ENCODE results near the gene NOX3.
A peak's percentile ranks its signal among the peaks of the same experiment; 100 is the strongest.

NOX3 gene

DNA sequence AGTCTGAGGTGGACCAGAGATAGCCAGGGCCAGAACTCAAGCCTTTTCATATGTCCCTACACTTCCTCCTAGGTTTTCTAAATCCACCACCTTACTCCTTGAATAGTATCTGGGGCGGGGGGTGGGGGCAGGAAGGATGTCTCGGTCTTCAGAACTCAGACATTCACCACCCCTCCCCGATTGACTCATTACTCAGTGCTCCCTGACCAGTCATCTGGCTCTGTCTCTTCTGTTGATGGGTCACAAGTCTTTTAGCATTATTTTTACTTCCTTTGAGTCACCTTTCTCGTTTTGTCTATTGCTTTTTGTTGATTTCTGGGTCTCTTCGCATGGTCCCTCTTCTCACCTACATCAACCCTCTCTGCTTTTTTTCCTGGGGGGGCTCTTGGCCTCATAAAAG is 23.3 kb downstream of the NOX3 start:
- DNase-seq: peak; percentile 24

DNA sequence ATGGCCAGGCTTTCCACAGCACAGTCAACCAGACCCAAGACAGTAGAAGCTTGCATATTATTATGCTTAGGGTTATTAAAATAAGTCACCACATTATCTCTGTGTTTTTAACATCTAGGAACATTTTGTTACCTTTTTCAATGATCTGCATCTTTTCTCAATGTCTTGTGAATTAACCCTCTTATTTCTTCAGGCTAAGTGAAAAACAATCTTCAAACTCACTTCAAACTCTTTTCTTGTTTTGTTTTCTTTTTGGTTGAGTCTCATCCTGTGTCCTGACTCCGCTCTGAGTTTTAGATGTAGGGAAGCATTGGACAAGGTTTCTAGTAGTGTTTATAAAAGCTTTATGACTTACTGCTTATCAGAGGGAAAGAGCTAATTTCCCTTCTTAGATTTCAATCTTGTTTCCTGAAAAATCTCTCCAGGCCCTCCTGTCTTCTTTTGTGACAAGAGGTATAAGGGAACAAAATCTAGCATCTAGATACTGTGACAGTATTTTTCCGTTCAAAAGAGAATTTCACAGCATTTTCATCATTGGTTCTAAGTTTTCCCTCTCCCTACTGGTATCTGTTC is 26.2 kb downstream of the NOX3 start:
- no peak for DNase-seq

GRCh38 chr6:155426408-155426945 is 29.2 kb downstream of the NOX3 start:
- DNase-seq: no peak

- no peak for DNase-seq
These were observed 31.5 kb downstream of the NOX3 start for GRCh38 chr6:155424181-155424580.

- no peak for DNase-seq
These were observed 33.0 kb downstream of the NOX3 start for GRCh38 chr6:155422635-155423034.

GRCh38 chr6:155420492-155420891 is 35.1 kb downstream of the NOX3 start:
- DNase-seq: no peak

- peak; percentile 36 for DNase-seq
These were observed 36.5 kb downstream of the NOX3 start for GRCh38 chr6:155419161-155419560.

GRCh38 chr6:155418017-155418761 is 37.5 kb downstream of the NOX3 start:
- peak; percentile 66 for DNase-seq

DNA sequence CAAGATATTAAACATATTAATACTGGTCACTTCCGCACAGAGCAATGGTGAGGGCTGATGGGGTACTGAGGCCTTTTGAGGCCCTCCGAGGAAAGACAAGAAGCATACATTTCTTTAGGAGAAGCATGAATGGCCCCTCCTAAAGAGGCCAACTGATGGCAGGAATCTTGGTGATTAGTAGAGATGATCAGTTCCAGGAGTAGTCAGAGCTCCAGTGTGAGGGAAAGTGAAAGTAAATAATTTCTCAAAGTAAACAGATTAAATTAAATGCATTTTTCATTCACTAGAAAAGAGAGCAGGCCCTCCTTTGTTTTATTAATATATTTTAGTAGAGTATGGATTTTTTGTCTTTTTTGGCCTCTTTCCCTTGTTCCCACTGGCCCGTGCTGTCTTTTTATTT is 38.2 kb downstream of the NOX3 start:
- DNase-seq: peak; percentile 15

DNA sequence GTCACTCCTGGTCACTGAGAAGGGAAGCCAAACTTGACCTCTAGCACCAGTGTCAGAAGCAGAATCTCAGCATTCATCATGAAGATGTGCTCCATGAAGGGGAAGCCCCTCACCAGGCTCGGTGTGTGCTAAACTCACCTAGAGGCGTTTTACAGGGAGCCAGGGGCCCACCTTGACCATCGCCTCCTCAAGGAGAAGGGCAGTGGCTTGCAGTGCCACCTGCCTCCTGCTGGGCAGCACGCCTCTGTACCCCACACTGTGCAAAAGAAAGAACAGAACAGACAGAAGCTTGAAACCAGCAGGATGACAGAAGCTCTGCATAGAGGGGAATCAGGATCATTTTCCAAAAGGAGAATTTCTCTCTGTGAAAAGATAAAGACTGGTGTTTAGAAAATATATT is 39.7 kb downstream of the NOX3 start:
- no peak for DNase-seq

DNA sequence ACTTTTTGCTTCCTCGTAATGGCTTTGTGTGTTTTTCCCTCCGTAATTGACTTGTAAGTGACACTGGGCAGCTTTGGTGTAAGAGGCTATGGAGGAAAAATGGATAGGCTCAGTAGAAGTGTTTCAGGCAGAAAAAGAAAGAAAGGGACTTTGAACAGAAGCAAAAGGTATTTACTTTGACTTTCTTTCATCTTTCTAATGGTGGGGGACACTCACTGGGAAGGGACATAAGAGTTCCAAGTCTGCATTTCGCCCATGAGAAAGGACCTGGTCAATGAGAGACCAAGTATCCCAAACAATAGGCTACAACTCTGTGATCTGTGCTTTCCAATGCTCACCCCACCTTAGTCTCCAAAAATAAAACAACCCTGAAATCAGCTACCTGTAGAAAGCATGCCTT is 41.6 kb downstream of the NOX3 start:
- DNase-seq: no peak

DNA sequence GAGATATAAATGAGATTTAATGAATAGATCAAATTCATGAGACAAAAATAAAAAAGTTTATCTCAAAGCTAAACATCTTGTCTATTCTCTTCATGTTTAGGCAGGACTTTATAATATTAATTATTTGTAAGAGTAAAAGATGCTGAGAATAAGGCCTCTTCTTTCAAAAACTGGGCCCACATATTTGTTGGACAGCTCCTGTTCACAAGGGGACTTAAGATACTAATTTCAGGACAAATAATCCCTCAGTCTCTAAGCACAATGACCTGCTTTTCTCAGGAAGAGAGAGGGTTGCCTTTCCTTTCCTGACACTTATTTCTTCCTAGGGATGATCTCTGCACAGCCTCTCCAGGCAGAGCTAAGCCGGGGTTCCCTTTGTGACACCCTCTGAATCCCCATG is 43.3 kb downstream of the NOX3 start:
- no peak for DNase-seq

GRCh38 chr6:155411154-155412052 is 44.2 kb downstream of the NOX3 start:
- no peak for DNase-seq

DNA sequence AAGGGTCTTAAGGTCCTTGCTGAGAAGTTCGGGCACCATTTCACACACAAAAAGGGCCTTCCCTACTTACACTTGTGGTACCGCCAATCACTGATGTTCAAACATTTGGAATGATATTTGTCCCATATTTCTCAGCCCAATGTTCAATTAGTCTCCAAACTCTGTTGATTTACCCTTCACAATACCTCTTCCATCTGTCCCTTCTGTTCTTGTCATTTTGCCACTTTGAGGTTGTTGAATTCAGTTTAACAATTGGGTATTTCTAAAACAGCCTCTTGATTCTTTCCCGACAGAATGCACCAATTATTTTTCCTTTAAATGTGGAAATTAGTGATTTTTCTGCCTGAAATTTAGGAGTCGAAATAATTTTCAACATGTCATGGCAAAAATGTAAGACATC is 46.2 kb downstream of the NOX3 start:
- no peak for DNase-seq

- DNase-seq: no peak
These were observed 46.7 kb downstream of the NOX3 start for GRCh38 chr6:155408981-155409380.

GRCh38 chr6:155408231-155408630 is 47.4 kb downstream of the NOX3 start:
- no peak for DNase-seq

GRCh38 chr6:155406801-155407200 is 48.8 kb downstream of the NOX3 start:
- DNase-seq: no peak

GRCh38 chr6:155404937-155405336 is 50.7 kb downstream of the NOX3 start:
- no peak for DNase-seq

- no peak for DNase-seq
These were observed 52.9 kb downstream of the NOX3 start for GRCh38 chr6:155402656-155403304.

GRCh38 chr6:155400654-155400965 is 55.0 kb downstream of the NOX3 start:
- DNase-seq: no peak

- no peak for DNase-seq
These were observed 55.6 kb downstream of the NOX3 start for GRCh38 chr6:155399745-155400653.

Measured in HCEC 1CT (cell line).